Right hindlimb (tissue), 1 donor: ENCODE results near the gene SSBP3.

Source experiments
- DNase-seq: peaks from one replicate; pipeline ENCODE4 v3.0.0-alpha.2; 2018

Gene SSBP3

DNA sequence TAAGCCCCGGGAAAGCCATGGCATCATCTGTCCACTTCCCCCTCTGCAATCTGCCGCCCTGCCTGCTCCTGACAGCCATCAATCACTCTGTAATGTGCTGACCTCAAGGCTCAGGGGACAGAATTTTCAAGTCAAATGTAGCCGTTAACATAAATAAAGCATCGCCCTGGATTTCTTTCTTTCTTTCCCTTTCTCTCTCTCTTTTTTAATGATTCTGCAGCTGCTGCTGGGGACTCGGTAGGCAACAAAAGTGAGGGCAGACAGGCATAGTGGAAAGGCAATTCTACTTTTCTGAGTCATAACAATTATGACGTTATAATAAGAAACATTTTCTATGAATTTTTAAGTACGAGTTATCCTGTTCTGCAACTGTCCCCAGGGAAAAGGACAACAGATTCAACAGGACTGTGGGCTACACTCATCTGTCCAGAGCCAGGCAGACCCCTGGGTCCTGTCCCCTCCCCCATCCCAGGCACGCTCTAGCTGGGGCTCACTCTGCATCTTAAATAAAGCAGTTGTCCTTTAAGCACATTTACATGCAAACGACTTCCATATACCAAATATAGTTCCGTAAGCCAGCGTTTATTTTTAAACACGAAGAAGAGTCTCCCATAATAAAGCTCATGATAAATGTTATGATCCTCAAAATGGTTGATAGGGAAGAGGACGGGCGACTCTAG, 78.7 kb downstream of the SSBP3 start:
- no peak for DNase-seq

DNA sequence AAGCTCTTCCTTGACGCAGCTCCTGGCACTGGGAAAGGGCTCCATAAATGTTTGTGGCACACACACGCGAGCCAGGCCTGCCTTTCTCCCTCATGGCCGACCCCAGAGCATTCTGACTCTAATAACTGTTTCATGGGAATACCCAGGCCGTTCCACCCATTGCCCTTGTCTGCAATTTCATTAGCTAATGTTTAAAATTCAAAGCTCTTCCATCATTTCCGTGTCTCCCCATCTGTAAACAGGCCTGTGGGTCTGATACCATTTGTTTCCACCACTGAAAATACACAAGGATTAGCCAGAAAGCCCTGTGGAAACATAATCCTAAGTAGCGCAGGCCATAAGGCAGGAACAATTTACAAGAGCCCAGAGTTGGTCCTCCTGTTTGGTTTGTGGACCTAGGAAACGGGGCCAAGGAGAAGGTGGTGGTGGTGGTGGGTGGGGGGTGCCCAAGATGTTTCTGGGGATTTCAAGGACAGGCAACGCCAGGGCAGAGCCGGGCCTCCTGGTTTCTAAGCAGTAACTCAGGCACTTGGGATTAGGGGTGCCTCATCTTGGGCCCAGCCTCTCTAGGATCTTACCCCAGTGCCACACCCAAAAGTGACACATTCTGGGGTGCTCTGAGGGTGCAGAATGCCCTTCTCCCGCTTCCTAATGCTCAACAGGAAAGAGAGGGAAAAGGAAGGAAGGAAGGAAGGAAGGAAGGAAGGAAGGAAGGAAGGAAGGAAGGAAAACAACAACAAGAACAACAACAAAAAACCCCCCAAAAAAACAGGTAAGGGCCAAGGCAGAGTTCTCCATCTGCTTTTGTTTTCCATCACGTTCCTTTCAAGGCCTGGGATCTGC, 79.4 kb downstream of the SSBP3 start:
- DNase-seq, result no peak

DNA sequence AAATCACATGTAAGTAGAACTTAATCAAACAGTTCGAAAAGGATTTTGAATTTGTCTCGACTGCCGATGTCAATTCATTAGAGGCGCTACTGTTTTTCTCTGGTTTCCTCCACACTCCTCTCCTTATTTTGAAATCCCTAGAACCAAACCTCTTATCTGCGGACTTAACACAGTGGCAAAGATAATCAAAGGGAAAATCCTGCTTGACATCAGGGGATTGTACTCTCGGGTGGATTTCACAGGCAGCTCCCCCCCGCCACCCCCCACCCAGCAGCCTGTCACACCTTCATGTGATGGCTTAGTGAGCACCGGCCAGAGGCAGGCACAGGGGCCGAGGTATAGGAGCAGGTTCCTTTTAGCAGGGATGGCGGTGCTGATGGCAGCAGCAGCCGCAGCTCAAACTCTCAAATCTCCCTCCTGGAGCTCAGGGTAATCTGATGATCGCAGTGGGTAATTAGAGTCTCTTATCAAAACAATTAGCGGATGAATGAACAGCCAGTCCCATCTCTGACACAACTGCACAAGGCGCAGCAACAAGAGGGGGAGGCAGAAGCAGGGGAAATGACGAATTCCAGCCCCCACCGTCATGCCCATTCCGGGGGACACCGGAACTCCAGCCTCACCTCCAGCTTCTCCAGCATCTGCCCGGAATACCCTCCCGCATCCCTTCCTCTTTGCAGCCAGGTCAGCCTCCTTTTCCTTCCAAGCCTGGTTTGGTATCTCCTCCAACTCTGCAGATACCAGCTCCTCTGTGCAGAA, 80.3 kb downstream of the SSBP3 start:
- no peak for DNase-seq

DNA sequence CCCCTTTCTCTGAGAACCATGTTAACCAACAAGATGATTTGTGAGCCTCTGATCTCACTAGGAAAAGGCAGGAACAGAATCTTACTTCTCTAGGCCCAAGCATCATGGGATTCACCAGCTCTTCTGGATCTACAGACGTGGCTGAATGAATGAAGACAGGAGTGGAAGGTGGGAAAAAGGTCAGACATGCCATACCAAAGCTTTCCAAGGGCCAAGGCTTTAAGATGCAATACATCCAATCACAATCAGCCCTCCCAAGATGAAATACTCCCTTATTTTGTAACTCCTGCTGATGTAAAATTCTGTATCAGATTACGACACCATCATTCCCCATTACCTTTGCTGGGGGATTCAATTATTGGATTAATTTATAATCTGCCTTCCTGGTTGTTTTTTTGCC, 80.9 kb downstream of the SSBP3 start:
- DNase-seq, result no peak

DNA sequence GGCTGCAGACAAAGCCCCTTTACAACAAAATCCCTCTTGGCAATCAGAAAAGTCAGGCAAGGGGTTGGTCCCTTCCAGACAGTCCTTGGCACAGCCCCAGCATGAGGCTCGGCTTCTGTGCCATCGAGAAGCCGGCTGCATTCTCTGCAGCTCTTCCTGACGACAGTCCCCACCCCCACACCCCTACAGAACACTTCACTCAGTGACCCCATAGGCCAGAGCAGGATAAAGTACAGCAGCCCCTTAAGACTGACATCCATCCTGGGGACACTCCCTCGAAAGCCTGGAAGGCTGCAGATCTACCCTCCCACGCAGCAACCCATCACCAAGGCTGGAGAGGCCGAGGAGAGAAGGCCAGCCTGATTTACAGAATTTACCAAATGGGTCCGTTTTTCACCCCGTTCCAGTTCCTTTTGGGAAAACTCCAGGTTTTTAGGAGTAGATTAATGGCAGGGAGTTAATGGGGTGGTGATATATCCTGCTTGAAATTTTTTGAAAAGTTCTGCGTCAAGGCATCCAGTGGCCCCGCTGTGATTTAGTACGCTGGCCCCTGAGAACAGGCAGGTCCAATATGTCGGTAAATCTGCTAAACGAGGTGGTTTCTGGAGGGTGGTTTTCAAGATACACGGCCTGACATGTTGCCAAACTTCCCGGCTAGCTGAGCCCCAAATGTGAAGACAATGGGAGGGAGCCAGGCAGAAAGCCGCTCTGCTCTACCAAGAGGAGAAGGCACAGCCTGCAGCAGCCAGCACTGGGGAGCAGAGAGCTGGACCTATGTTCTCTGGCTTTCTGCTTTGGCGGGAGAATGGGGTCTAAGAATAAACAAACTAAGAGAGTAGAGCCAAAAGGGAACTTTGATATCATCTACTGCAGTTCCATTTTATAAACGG, 81.7 kb downstream of the SSBP3 start:
- DNase-seq, result peak; percentile 73

DNA sequence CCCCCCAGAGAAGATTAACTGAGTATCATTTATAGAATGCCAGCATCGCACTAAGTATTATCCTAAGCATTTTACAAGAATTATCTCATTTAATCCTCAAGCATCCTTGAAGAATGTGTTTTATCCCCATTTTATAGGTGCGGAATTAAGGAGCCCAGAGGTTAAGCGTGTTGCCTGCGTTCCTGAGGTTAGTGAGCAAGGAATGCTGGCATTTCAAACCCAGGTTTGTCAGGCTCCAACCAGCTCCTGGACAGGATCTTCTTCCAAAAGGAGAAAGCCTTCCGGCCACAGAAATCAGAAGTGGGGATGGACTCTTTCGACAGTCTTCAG, 82.3 kb downstream of the SSBP3 start:
- no peak for DNase-seq

DNA sequence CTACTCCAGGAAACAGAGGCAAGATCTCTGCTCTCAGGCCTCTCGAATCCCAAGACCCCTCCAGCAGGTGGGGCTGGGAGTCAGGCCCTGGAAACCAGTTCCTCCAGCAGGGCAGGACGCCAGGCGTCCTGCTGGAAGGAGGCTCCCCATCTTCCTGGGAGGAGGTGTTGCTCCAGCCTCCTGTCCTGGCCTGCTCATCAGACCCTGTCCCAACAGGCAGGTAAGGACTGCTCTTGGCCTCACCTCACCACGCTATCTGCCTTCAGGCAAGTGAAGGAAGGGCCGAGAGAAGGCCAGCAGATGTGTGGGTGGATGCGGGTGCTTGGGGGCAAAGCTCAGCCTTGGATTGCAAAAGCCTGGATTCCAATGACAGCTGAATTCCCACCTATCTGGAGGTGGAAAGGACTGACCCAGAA, 82.9 kb downstream of the SSBP3 start:
- no peak for DNase-seq

DNA sequence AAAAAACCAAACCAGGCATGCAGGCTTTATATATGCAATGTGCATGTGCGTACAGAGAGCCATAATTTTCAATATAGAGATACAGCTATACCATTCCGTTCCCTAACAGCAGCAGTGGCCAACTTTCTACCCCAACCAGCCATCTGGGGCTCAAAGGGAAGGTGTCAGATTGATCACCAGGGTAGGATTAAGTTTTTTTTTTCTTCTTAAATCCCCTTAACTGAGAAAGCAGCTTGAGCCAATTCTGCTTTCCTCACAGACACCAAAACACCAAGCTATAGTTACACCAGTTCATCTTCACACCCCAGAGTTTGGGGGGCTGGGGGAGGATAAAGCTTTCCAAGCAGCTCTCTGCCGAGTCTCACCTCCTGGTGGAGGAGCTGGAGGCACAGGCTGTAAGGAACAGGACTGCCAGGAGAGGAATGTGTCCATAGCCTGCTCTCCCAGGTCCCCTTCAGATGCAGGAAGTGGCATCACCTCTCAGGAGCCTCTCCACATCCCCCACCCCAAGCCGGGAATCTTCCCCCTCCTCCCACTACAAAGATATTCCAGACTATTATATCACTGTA, 87.9 kb downstream of the SSBP3 start:
- DNase-seq, result no peak

DNA sequence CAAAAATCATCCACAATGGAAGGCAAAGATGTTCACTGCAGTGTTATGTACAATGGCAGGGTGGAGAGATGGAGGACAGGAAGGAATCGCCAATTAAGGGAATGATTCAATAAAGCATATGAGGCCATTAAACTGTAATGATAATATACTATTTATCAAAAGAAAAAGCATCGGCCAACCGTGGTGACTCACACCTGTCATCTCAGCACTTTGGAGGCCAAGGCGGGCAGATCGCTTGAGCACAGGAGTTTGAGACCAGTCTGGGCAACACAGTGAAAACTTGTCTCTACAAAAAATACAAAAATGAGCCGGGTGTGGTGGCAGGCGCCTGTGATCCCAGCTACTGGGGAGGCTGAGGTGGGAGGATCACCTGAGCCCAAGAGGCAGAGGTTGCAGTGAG, 89.1 kb downstream of the SSBP3 start:
- DNase-seq, result no peak

DNA sequence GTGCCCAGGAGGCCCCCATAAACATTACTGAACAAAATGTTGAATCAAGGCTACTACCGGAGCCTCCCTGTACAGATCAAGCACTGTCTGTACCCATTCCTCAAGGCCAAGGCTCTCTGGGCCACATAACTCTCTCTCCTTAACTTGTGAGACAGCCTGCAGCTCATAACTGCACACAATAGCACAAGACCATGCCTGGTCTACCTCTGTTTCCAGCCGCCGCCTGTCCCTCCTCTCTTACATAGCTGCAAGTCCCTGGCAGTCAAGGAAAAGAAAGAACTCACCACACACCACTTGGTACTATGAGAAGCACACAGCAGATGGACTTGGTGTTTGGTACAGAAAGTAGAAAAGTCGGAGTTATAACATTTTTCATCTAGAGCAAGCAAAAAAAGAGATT, 91.1 kb downstream of the SSBP3 start:
- DNase-seq, result no peak

DNA sequence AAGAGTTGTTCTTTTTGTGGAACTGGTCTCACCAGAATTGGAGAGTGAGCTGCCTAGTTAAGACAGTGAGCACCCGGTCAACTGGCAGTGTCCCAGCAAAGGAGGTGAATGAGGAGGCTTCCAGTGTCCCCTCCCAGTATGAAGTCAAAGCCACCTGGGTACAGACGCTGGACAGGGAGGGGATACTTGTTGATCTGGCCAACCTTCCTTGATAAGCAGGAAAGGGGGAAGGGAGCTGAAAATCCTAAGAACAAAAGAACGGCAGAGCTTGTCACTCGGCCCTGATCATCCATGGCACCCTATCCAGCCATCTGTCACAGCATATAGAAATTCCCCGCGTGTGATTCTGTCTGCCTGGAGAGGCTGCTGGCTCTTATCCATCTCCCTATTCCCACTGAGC, 91.5 kb downstream of the SSBP3 start:
- no peak for DNase-seq

DNA sequence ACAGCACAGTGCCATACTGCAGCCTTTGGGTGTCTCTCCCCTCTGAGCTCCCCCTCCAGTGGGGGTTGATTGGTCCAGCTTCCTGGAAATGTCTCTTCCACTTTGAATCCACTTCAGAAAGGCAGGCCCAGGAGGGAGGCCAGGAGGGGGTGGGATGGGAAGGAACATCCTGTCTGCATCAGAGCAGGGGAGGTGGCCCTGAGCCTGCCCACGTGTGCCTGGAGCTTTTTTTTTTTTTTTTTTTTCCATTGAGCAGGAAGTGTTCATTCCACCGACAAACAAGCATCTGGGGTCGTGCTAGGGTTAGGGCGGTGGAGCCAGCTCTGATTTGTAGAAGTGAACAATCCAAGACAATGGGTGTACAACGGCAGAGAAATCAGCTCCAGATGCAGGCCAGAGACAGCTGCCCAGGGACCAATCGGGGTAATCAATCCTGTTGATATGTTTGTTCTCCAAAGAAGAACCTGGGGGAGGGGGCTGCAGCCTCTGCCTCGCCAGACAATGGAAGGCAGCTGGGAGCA, 93.3 kb downstream of the SSBP3 start:
- peak; percentile 89 for DNase-seq

DNA sequence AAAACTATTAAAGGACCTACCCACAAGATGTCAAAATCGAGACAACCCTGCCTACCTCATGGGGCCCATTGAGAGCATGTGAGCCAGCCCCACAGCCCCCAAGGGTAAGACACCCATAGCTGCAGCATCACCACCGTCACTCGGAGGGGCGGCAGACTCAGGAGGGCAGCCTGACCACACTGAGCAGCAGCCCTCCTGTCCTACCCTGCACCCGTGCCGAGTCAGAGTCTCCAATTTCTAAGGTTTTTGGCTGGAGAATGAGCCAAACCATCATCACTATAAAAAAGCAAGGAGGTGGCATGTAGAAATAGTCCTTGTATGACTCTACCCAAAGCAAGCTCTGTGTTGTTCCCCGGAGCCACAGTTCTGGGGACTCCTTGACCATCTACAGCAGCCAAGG, 94.7 kb downstream of the SSBP3 start:
- DNase-seq, result no peak

DNA sequence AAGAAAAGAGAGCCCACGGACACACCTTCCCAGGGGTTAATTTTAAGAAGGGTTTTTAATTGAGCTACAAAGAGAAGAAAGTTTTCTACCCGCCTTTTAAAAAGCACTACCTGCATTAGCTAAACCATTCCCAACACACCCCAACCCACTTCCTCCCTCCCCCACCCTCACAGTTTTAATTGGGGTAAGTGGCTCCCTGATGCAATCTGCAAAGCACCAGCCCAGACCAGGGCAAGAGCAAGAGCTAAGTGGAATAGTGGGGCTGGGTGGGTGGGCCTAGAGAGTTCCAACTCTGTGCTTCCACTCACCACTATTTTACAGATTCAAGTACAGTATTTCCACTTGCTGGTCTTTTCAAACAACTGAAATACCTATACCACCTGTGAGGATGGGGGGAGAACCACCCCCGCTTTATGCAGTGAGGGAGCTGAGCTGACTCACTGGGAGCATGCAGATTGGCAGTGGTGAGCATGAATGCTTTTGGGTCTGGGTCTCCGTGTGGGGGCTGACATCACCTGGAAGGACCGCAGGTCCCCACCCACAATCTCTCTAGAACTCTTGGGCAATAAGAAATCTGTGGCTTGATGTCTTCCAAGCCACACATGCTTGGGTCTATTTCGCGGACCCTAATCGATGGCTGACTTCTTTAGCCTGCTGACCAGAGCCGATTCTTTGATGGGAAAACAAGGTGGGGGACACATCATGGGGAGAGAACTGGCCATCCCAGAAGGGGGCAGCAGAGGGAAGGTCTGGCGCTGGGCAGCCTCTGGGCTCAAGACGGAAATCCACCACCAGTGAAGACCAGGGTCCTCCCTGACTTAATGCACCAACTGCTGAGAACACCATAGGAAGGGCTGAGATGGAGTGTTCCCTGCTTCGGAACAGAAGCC, 95.5 kb downstream of the SSBP3 start:
- DNase-seq, result no peak

DNA sequence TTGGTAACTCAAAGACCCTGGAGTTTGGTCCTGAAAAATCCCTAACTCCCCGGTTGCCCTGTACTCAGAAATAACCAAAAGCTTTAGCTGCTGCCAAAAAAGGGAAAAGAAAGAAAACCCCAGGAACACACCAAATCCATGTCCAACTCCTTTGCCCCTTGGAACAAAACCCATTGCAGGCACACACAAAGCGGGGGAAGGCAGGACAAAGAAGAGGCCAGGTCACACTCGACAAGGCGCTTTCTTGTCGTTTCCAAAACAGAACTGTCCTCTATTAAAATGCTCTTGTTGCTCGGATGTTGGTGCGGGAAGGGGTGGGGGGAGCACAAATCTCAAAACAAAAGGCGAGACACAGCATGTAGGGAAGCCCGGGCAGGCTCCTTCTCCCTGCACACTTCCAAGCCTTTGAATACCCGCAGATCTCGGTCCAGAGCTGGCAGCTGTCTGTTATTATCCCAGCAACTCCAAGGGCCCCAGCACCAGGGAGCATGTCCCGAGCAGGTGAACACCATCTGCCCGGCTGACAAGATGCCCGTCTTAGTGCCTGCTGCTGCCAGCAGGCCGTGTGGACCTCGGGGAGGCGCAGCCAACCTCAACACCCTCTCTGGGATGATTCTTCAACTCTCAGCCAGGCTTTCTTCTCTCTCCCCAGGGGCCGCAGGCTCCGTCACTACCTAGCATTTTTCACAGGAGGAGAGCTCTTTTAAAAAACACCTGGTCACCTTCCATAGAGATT, 96.4 kb downstream of the SSBP3 start:
- DNase-seq, result no peak

DNA sequence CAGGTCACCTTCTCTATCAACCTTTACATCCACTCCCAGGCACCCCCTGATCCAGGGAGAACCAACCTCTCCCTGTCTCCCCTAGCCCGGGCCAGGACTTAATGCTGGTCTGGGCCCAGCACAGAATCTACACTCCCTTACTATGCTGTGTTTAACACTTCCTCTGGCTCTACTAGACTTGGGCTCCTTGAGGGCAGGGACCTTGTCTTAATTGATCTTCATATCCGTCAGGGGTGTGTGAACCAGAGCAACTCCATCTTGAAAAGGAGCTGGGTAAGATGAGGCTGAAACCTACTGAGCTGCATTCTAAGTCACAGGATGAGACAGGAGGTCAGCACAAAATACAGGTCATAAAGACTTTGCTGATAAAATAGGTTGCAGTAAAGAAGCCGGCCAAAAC, 98.9 kb downstream of the SSBP3 start:
- no peak for DNase-seq

DNA sequence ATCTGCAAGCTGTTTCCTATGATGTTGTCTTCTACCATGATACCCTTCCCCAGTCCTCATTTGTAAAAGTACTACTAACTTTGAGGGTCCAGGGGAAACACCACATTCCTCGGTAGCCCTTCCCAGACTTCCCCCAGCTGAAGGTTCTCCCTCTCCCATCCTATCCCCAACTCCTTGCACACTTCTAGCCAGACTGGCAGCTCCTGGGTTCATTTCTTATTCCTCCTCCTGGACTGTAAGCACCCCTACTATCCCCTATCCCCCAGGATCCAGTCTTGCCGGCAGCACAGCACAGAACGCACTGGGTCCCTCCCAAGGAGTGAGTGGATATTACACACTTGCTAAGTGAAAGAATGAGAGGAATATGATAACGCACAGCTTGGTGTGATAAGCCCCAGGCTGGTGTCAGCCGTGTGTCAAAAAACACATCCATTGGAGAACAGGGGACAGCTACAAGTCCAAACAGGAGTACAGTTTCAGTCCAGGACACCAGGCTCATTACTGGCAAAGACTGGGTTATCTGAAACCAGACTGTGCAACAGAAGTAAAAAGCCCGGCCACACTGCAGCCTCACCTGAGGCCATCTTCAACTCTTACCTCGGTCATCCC, 100.2 kb downstream of the SSBP3 start:
- DNase-seq, result no peak

DNA sequence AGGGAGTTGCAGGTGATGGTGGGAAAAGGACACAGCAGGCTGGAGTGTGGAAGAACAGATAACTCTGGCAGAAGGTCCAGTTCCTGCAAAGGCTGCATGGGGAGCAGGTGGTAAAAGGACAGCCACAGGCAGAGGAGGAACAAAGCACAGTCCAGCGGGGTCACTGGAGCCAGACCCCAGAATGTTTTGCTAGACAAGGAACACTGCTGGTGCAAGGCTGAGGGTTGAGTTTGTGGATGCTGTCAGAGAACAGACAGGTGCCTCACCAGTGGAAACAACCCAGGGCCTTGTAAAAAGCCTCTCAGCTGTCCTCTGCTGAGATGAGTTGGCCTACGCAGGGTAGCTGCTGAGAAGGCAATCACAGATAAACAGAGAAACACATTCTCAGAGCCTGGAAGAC, 101.7 kb downstream of the SSBP3 start:
- no peak for DNase-seq

DNA sequence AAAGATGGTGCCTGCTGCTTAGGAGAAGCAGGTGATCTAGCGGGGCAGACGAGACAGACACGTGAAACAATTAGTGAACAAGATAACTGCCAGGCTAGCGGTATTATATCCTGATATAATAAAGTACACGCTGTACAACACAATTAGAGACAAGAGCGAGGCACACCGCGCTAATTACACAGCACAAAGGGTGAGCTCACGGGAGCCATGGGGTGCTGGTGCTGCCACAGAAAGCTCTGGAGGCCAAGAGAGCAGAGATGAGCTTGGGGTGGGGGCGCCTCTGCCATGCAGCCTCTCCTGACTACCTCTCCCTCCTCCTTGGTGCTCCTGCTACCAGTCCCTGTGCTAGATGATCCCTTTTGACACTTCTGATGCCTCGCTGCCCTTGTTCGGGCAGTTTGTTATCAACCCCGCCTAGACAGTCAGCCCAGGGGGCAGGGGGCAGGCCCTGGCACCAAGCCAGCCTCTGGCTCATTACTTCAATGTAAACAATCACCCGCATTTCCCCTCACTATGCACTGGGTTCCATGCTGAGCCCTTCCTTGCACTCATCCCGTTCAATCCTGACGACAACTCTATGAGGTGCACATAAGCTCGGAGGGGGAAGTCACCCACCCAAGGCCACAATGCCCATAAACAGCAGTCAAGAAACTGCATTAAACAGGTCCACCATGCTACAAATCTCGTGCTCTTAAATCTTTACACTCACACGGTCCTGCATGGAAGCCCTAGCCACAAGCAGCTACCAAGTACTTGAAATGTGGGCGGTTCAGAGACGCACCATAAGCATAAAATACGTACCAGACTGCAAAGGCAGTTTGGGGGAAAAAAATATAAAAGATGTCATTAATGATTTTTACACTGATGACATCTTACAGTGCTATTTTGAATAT, 103.0 kb downstream of the SSBP3 start:
- DNase-seq, result no peak
